GM23248 (cell line): Measurements from ENCODE around the gene CEBPB. TPM values are rescaled to one million over a fixed set of nuclear protein-coding genes. Genes with fewer than 3 reads are reported as not detected.

ENCODE experiments used
- DNase-seq: peaks from one replicate; pipeline ENCODE4 v3.0.0-alpha.2; 2015
- H2AFZ ChIP-seq: fragments of 200-600 bp; sonication (generic); 2 replicates; pipeline ENCODE4 v1.6.1; 2016; ENCODE audit warnings: antibody characterized with exemption
- H3F3A ChIP-seq: fragments of 200-600 bp; sonication (generic); 2 replicates; pipeline ENCODE4 v1.6.1; 2016; ENCODE audit warnings: mild to moderate bottlenecking, antibody characterized with exemption, mixed run types; ENCODE audit not compliant: insufficient read depth
- H3K27ac ChIP-seq: fragments of 200-600 bp; sonication (generic); 2 replicates; pipeline ENCODE4 v1.5.1; 2016; ENCODE audit warnings: mild to moderate bottlenecking
- H3K27me3 ChIP-seq: fragments of 200-600 bp; sonication (generic); replicated peaks from 2 replicates; pipeline ENCODE4 v1.6.1; 2016; ENCODE audit warnings: mild to moderate bottlenecking; ENCODE audit not compliant: insufficient read depth
- H3K36me3 ChIP-seq: fragments of 200-600 bp; sonication (generic); 2 replicates; pipeline ENCODE4 v1.6.1; 2016; ENCODE audit warnings: low read depth, mild to moderate bottlenecking
- H3K4me1 ChIP-seq: fragments of 200-600 bp; sonication (generic); 2 replicates; pipeline ENCODE4 v1.6.1; 2016; ENCODE audit warnings: mild to moderate bottlenecking; ENCODE audit not compliant: insufficient read depth
- H3K4me2 ChIP-seq: fragments of 200-600 bp; sonication (generic); one replicate; pipeline ENCODE4 v1.6.1; 2016; ENCODE audit warnings: mild to moderate bottlenecking; ENCODE audit not compliant: unreplicated experiment
- H3K4me3 ChIP-seq: fragments of 200-600 bp; sonication (generic); 2 replicates; pipeline ENCODE4 v1.5.1; 2016; ENCODE audit warnings: mild to moderate bottlenecking
- H3K79me2 ChIP-seq: fragments of 200-600 bp; sonication (generic); 2 replicates; pipeline ENCODE4 v1.6.1; 2016; ENCODE audit warnings: mild to moderate bottlenecking; ENCODE audit not compliant: insufficient read depth
- H3K9ac ChIP-seq: fragments of 200-600 bp; sonication (generic); 2 replicates; pipeline ENCODE4 v1.6.1; 2016; ENCODE audit warnings: mild to moderate bottlenecking
- H3K9me2 ChIP-seq: fragments of 200-600 bp; sonication (generic); 2 replicates; pipeline ENCODE4 v1.6.1; 2016; ENCODE audit warnings: mixed run types, mild to moderate bottlenecking, moderate library complexity; ENCODE audit not compliant: insufficient read depth
- H3K9me3 ChIP-seq: fragments of 200-600 bp; sonication (generic); one replicate; pipeline ENCODE4 v1.6.1; 2017; ENCODE audit warnings: low read depth
- H4K20me1 ChIP-seq: fragments of 200-600 bp; sonication (generic); 2 replicates; pipeline ENCODE4 v1.6.0; 2016; ENCODE audit not compliant: insufficient read depth
- EZH2 ChIP-seq: fragments of 200-600 bp; sonication (generic); IDR thresholded peaks from 2 replicates; pipeline ENCODE4 v1.6.1; 2018; ENCODE audit warnings: antibody characterized with exemption, mild to moderate bottlenecking; ENCODE audit not compliant: insufficient read depth, poor library complexity, severe bottlenecking
- EZH2phosphoT487 ChIP-seq: fragments of 200-600 bp; sonication (generic); IDR thresholded peaks from 2 replicates; pipeline ENCODE4 v1.6.1; 2018; ENCODE audit warnings: antibody characterized with exemption, moderate library complexity, mild to moderate bottlenecking, low read depth; ENCODE audit not compliant: insufficient read depth
- WGBS, 2 experiments: methylation state at CpG; one replicate each; pipeline ENCODE4 v1.1.6; 2015 to 2017; ENCODE audit warnings: low lambda C conversion rate in 2 of 2, low coverage in 1 of 2; ENCODE audit errors: missing lambda C conversion rate in 2 of 2; 5-methylcytosine and 5-hydroxymethylcytosine counted together
- in situ Hi-C: fragments of 300-500 bp; cut with MboI; formaldehyde crosslinking; loops from 2 replicates; pipeline ENCODE4 v1.15.0; 2020
- polyA plus RNA-seq: library from polyadenylated mRNA; unstranded; fragments of >200 nt; fragmentation: Nextera tagmentation; extraction: Ambion mirVana; gene quantifications from 2 replicates; pipeline ENCODE4 v1.2.1, GENCODE V29; 2016
- total RNA-seq: library from RNA; depleted of rRNA; stranded (reverse); fragments of >200 nt; shearing (Covaris generic); gene quantifications from 2 replicates; pipeline ENCODE4 v1.2.3, GENCODE V29; 2014

CEBPB gene
- total and polyA plus RNA-seq, 2 experiments from 2014 or later = 47.1 to 73.8 TPM

DNA sequence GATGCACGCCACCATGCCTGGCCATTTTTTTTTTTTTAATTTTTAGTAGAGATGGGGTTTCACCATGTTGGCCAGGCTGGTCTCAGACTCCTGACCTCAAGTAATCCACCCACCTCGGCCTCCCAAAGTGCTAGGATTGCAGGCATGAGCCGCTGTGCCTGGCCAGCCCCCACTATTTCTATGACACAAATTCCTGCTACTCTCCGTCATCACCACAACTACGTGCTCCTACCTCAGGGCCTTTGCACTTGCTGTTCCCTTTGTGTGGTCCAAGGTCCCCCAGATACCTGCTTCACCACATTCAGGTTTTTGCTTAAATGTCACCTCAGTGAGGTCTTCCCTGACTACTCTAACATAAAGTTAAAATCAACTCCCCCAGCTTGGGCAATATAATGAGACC, 5.2 kb upstream of the CEBPB start:
- Histone ChIP-seq H2AFZ (no peak overlapping the region; the same call in 1 of the 2 replicates), H3K4me1 (no peaks in the 10 kb centered on the region), H3K4me2 (no peak overlapping the region), H3K27ac (no peak overlapping the region), H3K27me3 (no peaks in the 10 kb centered on the region), H3K4me3 (no peak overlapping the region), H3K9ac (no peak overlapping the region), H3K79me2 (no peaks in the 10 kb centered on the region), H3K36me3 (no peaks in the 10 kb centered on the region), H4K20me1 (no peaks in the 10 kb centered on the region), H3K9me3 (no peaks in the 10 kb centered on the region), H3K9me2 (no peaks in the 10 kb centered on the region), H3F3A (peaks cover 7% of the 10 kb centered on the region)
- 88 to 89% methylated on average over 5 of the region's 5 CpGs for whole genome bisulfite sequencing, 2 experiments
- in situ Hi-C loops = loop anchor here (5.0 to 25.0 kb wide), 3 partner anchors 277 to 552 kb away; partner anchors contain the start of gene PARD6B
- TF ChIP-seq EZH2 (no peak), EZH2phosphoT487 (no peak)
- DNase-seq = no peak

- no peak overlapping the region for H3K9ac ChIP-seq
- TF ChIP-seq EZH2phosphoT487 (no peak), EZH2 (no peak)
- no peaks in the 10 kb centered on the region for H3K27me3 ChIP-seq
- H2AFZ ChIP-seq = peak overlapping the region; percentile 14
- no peaks in the 10 kb centered on the region for H4K20me1 ChIP-seq
- H3K4me3 ChIP-seq = no peak overlapping the region
- H3K4me1 ChIP-seq = no peaks in the 10 kb centered on the region
- H3K9me2 ChIP-seq = no peaks in the 10 kb centered on the region
- no peaks in the 10 kb centered on the region for H3K79me2 ChIP-seq
- no peaks in the 10 kb centered on the region for H3K36me3 ChIP-seq
- no peak overlapping the region for H3K4me2 ChIP-seq
- H3F3A ChIP-seq = peaks cover 7% of the 10 kb centered on the region
- no peaks in the 10 kb centered on the region for H3K9me3 ChIP-seq
- H3K27ac ChIP-seq = no peak overlapping the region
- peak; percentile 85 for DNase-seq
- in situ Hi-C loops = loop anchor here (5.0 to 25.0 kb wide), 3 partner anchors 276 to 551 kb away; partner anchors contain the start of gene PARD6B
- 5 to 19% methylated on average over 14 to 16 of the region's 16 CpGs for WGBS, 2 experiments
Observed at GRCh38 chr20:50186151-50186885, 4.3 kb upstream of the CEBPB start.

GRCh38 chr20:50186987-50187402, 3.6 kb upstream of the CEBPB start:
- Histone ChIP-seq H3K79me2 (peaks cover 5% of the 10 kb centered on the region; the same call in 1 of the 2 replicates), H3K9me3 (no peaks in the 10 kb centered on the region), H2AFZ (no peak overlapping the region), H3F3A (peaks cover 7% of the 10 kb centered on the region), H3K4me1 (no peaks in the 10 kb centered on the region), H3K4me2 (no peak overlapping the region), H3K27ac (no peak overlapping the region), H3K36me3 (no peaks in the 10 kb centered on the region), H3K4me3 (no peak overlapping the region), H3K9me2 (no peaks in the 10 kb centered on the region), H3K27me3 (no peaks in the 10 kb centered on the region), H4K20me1 (no peaks in the 10 kb centered on the region), H3K9ac (no peak overlapping the region)
- DNase-seq = no peak
- WGBS, 2 experiments = 56 to 57% methylated on average over 8 of the region's 8 CpGs
- TF ChIP-seq EZH2 (no peak), EZH2phosphoT487 (no peak)
- in situ Hi-C loops = loop anchor here (5.0 to 25.0 kb wide), 3 partner anchors 275 to 550 kb away; partner anchors contain the start of gene PARD6B

- no peaks in the 10 kb centered on the region for H4K20me1 ChIP-seq
- peaks cover 8% of the 10 kb centered on the region for H3K79me2 ChIP-seq
- DNase-seq = peak; percentile 61
- no peaks in the 10 kb centered on the region for H3K9me3 ChIP-seq
- H3K9ac ChIP-seq = no peak overlapping the region
- in situ Hi-C loops = loop anchor here (5.0 to 25.0 kb wide), 3 partner anchors 275 to 550 kb away; partner anchors contain the start of gene PARD6B
- no peaks in the 10 kb centered on the region for H3K9me2 ChIP-seq
- no peak overlapping the region for H2AFZ ChIP-seq
- H3K4me3 ChIP-seq = no peak overlapping the region
- H3K27ac ChIP-seq = no peak overlapping the region
- no peaks in the 10 kb centered on the region for H3K4me1 ChIP-seq
- peaks cover 7% of the 10 kb centered on the region for H3F3A ChIP-seq
- H3K36me3 ChIP-seq = peaks cover 2% of the 10 kb centered on the region; the same call in 1 of the 2 replicates
- WGBS, 2 experiments = 66 to 68% methylated on average over 12 of the region's 12 CpGs
- no peaks in the 10 kb centered on the region for H3K27me3 ChIP-seq
- no peak overlapping the region for H3K4me2 ChIP-seq
- TF ChIP-seq EZH2phosphoT487 (no peak), EZH2 (no peak)
Observed at GRCh38 chr20:50187403-50188051, 3.1 kb upstream of the CEBPB start.
